GM18526 (cell line): Measurements from ENCODE around the gene SPECC1.

Source experiments
- POLR2A ChIP-seq: IDR thresholded peaks from 3 replicates; pipeline ENCODE4 v1.6.1; 2011; ENCODE audit not compliant: insufficient read length; ENCODE audit errors: extremely low read depth

SPECC1 gene

DNA sequence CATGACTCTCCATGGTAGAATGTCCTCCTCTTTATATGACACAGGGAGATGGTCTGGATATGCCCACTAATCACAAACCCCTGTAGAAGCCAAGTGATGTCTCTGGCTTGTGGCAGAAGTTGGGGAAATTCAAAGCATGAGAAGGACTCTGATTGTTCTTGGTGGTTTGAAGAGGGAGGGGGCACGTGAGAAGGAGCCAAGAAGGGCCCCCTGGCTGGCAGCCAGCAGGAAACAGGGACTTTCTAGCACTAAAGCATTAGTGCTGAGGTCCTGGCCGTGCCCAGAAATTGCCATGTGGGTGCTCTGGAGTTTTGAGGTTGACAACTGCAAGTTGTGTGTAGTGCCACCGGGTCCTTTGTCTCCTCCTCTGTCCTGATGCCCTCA lies 258.3 kb downstream of the SPECC1 start:
- no peak for TF ChIP-seq POLR2A

DNA sequence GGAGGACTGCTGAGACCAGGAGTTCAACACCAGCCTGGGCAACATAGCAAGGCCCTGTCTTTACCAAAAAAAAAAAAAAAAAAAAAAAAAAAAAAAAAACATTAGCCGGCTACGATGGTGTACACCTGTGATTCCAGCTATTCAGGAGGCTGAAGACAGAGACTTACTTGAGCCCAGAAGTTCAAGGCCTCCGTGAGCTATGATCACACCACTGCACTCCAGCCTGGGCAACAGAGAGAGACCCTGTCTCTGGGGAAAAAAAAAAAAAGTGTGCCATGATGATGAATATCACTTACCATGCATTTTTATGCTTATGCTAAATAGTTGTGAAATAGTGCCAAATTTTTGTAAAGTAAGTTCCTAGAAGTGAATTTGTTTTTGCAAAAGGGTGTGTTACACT lies 261.2 kb downstream of the SPECC1 start:
- no peak for TF ChIP-seq POLR2A

DNA sequence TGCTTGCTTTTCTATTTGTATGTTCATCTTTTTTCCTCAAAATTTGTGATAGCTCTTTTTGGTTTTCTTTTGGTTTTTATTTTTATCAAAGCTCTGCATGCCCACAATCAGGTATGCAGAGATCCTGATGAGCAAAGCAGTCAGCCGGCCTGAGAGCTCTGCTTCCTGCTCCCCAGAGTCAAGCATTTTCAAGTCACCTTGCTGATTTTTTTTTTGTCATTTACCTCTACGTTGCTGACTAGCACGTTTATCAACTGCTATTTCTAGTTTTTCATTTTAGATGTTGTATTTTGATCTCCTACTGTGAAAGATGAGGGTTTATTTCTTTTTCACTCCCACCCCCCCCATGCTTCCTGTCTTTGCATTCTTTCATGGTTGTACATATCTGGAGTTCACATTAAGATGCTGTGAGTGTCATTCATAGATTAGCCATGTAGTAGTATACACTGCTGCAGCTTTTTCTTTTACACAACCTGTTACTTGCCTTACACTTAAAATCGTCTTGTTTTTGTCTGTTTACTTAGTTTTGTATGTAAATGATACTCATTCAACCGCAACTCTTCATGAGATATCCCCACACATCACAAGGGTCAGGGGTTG lies 262.0 kb downstream of the SPECC1 start:
- TF ChIP-seq POLR2A: no peak

DNA sequence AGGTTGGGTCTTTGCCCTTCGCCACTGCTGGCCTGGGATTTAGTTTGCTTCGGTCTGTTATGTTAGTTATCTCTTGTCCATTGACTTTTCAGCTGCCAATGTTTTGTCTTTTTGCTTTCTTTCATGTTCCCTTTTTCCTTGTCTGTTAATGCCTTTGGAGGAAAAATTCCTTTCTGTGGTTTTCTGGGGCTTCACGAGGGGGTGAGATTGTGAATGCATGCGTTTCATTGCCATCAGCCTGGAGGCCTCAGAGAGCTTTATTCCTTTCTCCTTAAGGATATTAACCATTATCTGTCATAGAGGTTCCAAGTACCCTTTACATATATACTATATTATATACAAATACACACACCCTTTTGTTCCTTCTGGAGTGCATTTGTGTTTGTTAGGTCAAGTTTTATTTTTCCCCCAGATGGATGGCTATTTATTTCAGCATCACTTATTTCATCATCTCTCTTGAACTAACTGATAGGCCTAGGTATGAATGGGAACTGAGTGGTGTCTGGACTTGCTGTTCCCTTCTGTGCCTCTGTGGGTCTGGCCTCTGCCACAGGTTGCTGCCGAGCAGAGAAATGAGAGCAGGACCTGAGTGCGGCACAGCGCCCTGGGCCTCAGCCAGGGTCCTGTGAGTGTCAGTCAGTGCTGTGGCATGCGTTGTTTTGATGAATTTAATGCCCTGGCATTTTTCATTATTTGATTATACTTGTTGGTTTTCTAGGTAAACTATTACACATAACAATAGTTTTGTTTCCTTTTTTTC lies 264.8 kb downstream of the SPECC1 start:
- no peak for TF ChIP-seq POLR2A

DNA sequence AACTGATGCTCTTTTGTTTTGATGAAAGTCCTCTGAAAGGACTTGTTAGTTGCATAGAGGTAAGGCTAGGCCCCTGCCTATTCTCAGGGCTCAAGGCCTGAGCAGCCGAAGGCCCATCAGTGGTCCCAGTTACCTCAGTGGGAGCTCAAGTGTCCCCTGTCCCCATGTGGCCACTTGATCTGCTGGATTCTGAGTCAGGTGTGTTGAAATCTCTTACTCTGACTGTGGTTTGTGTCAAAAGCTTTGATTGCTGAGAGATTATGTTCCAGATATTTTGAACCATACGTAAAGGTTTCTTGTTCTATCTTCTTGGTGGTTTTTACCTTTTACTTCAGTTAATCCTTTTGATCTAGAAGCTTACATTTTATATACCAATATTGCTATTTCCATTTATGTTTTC lies 266.5 kb downstream of the SPECC1 start:
- TF ChIP-seq POLR2A: no peak

DNA sequence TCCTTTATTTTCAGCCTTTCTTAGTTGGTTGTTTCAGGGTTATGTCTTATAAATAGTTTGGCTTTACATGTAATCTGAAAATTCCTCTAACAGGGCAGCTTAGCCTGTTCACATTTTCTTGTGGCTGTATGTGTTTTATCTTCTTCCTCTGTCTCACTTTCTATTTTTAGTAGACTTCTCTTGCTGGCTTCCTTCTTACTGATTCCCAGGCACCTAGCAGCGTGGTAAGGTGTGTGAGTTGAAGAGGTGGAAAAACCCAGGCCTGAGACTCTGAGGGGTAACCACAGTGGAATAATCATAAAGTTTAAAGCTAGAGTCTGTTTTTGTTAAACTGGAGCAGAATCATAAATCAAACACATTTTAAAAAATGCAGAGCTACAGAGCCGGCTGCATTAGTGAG lies 267.3 kb downstream of the SPECC1 start:
- no peak for TF ChIP-seq POLR2A

DNA sequence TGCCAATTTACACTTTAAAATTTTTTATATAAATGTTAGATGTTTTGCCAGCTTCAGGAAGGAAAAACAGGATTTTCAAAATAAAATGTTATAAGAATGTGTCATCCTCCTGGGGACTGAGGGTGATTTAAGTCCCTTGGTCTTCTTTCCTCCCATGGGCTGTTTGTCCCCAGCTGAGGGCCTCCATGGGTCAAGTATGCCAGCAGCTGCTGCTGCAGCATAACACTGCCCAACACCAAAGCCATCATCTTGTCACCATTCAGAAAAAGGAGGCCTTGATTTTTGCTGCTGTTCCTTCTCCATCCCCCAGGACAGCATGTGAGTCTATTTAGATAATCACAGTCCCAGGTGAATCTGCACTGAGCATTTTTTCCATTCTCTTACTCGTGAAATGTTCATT lies 269.6 kb downstream of the SPECC1 start:
- no peak for TF ChIP-seq POLR2A

DNA sequence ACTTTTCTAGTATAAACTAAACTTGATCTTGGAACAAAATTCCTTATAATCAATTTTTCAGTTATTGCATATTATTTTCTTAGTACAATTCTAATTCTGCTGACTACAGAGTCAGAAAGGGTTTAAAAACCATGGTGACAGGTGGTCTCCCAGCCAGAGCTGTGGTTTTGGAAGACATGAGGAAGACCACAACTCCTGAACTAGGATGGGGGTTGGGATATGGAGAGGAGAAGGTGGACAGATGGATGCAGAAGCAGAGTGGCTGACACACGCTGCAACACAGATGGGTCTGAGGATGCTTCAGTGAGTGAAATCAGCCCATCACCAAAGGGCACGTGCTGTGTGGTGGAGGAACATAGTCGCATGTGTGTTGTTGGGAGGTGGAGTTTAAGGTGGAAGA lies 270.5 kb downstream of the SPECC1 start:
- no peak for TF ChIP-seq POLR2A

DNA sequence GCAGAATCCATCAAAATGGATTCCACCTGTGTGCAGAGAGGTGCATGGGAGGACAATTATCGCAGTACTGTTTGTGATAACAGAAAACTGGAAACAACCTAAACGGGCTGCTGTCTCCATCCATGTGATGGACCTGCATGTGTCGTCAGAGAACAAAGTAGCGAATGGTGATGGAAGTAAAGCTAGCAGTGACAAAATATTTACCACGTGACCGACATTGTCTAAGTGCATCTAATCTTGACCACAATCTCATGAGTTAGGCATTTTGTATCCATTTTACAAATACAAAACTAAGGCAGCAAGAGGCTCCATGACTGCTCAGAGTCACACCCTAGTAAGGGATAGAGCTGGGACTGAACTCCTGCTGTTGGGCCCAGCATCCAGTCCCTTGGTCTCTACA lies 270.9 kb downstream of the SPECC1 start:
- no peak for TF ChIP-seq POLR2A

DNA sequence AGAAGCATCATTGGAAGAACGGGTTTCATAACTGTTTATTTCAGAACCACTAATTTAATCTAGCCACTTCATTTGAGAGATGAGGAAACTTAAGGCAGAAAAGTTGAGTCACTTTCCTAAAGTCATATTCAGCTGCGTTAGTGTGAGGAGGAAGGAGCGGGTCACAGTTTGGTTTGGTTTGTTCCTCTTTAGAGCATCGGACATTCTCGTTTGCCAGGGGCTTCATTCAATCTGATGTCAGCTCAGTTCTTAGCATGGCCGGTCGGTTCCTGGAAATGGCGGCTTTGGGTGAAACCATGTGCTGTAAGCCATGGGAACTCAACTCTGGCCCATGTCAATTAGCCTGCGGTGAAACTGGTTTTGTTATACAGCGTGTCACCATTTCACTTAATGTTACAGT lies 271.7 kb downstream of the SPECC1 start:
- no peak for TF ChIP-seq POLR2A

DNA sequence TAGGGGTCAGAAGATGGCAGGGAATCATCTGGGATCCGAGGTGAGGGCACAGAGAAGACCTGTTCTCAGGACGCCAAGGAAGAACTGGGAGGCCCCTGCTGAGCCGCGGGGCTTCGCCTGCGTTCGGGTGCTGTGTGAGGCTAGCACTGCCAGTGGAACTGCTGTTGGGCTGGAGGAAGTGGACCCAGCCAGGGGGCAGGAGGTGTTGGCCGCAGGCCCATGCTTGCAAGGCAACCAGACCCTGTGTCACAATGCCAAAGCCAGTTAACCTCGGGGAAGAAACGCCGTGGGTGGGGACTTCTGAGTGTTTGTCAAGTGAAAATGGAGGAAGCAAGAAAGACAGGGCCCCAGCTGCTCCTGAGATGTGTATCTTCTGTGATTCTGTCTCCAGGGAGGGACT lies 272.7 kb downstream of the SPECC1 start:
- TF ChIP-seq POLR2A: no peak

DNA sequence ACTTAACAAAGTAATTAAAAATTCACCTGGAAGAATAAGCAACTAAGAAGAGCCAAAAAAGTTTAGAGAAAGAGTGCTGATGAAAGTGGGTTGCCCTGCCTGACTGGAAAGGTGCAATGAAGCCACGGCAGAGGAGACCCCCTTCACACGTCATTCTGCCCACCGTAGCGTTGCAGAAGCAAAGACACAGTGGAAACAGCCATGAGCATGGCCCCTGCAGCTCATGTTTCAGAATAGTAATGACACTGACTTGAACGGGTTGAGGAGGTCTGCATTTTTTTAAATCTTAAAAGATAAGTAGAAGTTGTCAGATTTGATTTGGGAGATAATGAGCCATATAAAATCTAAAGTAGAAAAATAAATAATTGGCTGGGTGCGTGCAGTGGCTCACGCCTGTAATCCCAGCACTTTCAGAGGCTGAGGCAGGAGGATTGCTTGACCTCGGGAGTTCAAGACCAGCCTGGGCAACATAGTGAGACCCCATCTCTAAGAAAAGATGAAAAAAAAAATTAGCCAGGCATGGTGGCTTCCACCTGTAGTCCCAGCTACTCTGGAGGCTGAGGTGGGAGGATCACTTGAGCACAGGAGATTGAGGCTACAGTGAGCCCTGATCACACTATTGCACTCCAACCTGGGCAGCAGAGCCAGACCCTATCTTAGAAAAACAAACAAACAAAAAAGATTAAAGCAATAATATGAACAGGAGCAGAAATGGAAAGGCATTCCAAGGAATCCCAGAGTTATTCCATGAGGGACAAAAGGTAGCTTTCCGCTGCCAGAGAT lies 273.6 kb downstream of the SPECC1 start:
- TF ChIP-seq POLR2A: no peak

DNA sequence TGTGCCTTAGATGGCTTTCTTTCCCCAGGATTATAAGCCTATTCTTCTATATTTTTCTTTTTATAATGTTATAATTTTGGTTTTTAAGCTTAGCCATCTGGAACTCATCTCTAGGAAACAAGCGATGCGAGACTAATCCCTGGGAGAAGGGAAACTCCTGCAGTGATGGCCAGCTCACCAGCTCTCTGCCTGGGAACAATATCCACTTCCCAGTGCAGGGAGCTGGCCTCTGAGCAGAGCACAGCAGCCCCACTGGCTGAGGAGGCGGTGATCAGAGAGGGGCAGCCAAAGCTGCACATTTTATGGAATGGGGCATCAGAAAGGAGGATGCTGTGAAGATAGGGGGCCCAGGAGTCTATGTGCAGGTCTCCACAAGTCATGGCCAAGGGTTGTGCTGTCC lies 274.9 kb downstream of the SPECC1 start:
- no peak for TF ChIP-seq POLR2A

DNA sequence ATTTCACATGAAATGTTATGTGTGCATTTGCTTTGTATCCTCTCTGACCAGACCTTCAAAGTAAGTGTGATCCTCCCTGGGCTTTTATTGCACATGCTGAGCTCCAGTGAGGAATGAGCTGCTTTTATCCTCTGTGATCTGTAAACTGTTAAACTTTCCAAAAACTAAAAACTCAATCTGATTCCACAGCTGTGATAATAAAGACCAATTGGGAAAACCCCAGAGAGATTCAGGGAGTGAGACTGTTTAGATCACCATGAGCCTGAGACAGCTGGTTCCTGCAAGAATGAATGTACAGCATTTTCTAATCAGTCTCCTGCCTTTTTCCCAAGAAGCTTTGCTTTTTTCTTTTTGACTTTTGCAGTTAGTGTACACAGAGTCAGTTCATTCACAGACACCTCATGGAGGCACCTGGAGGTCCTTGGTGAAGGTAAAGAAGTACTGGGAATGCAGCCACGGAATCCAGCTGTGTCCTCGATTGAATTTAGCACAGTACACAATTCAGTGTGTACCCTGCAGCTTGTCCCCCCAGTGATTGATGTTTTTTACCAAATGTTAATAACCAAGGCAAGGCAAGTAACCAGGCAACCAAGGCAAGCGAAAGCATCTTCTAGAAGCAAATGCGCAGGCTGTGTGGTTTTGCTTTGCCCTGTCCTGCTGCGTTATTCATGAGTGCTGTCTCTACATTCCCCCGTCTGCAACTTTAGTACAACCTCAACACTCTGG lies 275.6 kb downstream of the SPECC1 start:
- no peak for TF ChIP-seq POLR2A

DNA sequence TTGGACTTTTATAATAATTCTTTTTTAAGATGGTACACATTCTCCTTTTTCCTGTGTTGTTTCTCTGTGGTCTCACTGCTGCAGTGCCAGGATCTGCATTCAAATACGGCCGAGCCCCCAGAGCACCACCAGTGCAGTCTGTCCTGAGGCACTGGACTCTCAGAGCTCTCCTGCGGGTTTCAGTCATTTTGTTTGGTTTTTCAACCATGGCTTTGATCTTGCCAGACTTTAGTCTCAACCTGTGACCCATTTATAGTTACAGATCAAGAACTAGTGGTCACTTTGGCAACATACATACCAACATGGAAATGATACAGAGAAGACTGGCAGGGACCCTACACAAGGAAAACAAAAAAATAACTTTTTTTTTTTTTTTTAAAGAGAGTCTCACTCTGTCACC lies 280.8 kb downstream of the SPECC1 start:
- TF ChIP-seq POLR2A: no peak

DNA sequence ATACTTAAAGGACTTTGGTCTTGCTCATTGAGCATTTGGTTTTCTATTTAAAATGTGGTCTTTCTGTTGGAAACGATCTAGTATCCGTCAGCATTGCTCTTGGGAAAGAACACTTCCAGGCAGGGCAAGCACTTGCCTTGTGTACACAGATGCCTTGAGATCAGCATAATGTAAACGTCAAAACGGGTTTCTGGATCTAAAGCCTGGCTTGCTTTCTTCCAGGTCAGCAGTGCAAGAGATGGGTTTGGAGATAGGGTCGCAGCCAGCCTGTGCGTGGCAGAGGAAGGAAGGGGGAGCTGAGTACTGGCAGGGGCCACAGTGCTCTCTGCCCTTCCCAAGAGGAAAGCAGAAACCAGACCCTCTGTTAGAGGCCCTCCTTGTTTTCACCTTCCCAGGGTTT lies 282.7 kb downstream of the SPECC1 start:
- no peak for TF ChIP-seq POLR2A
